Measurements from ENCODE around the gene TMEM60.

The TMEM60 gene

GRCh38 chr7:77833136-77833535 is 34.9 kb upstream of the TMEM60 start:
- Histone ChIP-seq H3K27me3 (ENCODE audit: low read depth, low read length) (no peaks in the 10 kb centered on the region), H3K9ac (ENCODE audit: low read length) (no peak overlapping the region), H2AFZ (ENCODE audit: low read depth, low read length) (no peak overlapping the region), H3K27ac (ENCODE audit: low read length) (no peak overlapping the region), H3K36me3 (replicated peaks; ENCODE audit: low read depth, low read length) (no peaks in the 10 kb centered on the region), H3K9me3 (ENCODE audit: insufficient read depth, low read length) (no peaks in the 10 kb centered on the region), H3K4me2 (ENCODE audit: low read length) (no peak overlapping the region), H3K4me1 (ENCODE audit: low read length) (peaks cover 2% of the 10 kb centered on the region), H3K79me2 (ENCODE audit: low read length) (peaks cover 8% of the 10 kb centered on the region; the same call in 1 of the 2 replicates), H3K4me3 (ENCODE audit: low read length) (no peak overlapping the region), H4K20me1 (ENCODE audit: insufficient read depth, low read length) (no peaks in the 10 kb centered on the region)
- no peak for TF ChIP-seq CTCF (IDR thresholded peaks at IDR 0.05; ENCODE audit: low read depth, low read length)
- TF ChIP-seq EZH2phosphoT487 (IDR thresholded peaks at IDR 0.05; ENCODE audit: low read depth), result no peak

GRCh38 chr7:77831953-77832352 is 33.7 kb upstream of the TMEM60 start:
- Histone ChIP-seq H4K20me1 (ENCODE audit: insufficient read depth, low read length) (no peaks in the 10 kb centered on the region), H3K4me3 (ENCODE audit: low read length) (no peak overlapping the region), H3K36me3 (replicated peaks; ENCODE audit: low read depth, low read length) (no peaks in the 10 kb centered on the region), H3K9me3 (ENCODE audit: insufficient read depth, low read length) (no peaks in the 10 kb centered on the region), H3K4me1 (ENCODE audit: low read length) (peaks cover 13% of the 10 kb centered on the region), H3K4me2 (ENCODE audit: low read length) (no peak overlapping the region), H2AFZ (ENCODE audit: low read depth, low read length) (no peak overlapping the region), H3K27ac (ENCODE audit: low read length) (no peak overlapping the region), H3K9ac (ENCODE audit: low read length) (no peak overlapping the region), H3K79me2 (ENCODE audit: low read length) (peaks cover 14% of the 10 kb centered on the region; the same call in 1 of the 2 replicates), H3K27me3 (ENCODE audit: low read depth, low read length) (no peaks in the 10 kb centered on the region)
- no peak for TF ChIP-seq CTCF (IDR thresholded peaks at IDR 0.05; ENCODE audit: low read depth, low read length)

- H3K79me2 ChIP-seq (ENCODE audit: low read length), result peaks cover 16% of the 10 kb centered on the region
- peaks cover 18% of the 10 kb centered on the region for H3K4me1 ChIP-seq (ENCODE audit: low read length)
- H3K4me2 ChIP-seq (ENCODE audit: low read length), result no peak overlapping the region
Measured at GRCh38 chr7:77831481-77831880, 33.2 kb upstream of the TMEM60 start.

GRCh38 chr7:77830649-77831355 is 32.6 kb upstream of the TMEM60 start:
- Histone ChIP-seq H3K79me2 (ENCODE audit: low read length) (peaks cover 19% of the 10 kb centered on the region), H4K20me1 (ENCODE audit: insufficient read depth, low read length) (no peaks in the 10 kb centered on the region), H3K27ac (ENCODE audit: low read length) (no peak overlapping the region), H3K4me2 (ENCODE audit: low read length) (no peak overlapping the region), H3K27me3 (ENCODE audit: low read depth, low read length) (no peaks in the 10 kb centered on the region), H3K36me3 (replicated peaks; ENCODE audit: low read depth, low read length) (peaks cover 6% of the 10 kb centered on the region), H2AFZ (ENCODE audit: low read depth, low read length) (no peak overlapping the region), H3K4me1 (ENCODE audit: low read length) (peaks cover 18% of the 10 kb centered on the region), H3K4me3 (ENCODE audit: low read length) (no peak overlapping the region), H3K9me3 (ENCODE audit: insufficient read depth, low read length) (0 out of 2 replicates have a peak, but pooled peaks cover 4% of the 10 kb centered on the region), H3K9ac (ENCODE audit: low read length) (no peak overlapping the region)
- TF ChIP-seq CTCF (IDR thresholded peaks at IDR 0.05; ENCODE audit: low read depth, low read length) (no peak), EZH2phosphoT487 (IDR thresholded peaks at IDR 0.05; ENCODE audit: low read depth) (no peak)

More at GRCh38 chr7:77831481-77831880, 33.2 kb upstream of the TMEM60 start:
- H3K9ac ChIP-seq (ENCODE audit: low read length), result no peak overlapping the region
- H3K9me3 ChIP-seq (ENCODE audit: insufficient read depth, low read length), result no peaks in the 10 kb centered on the region
- no peak overlapping the region for H3K4me3 ChIP-seq (ENCODE audit: low read length)
- H3K36me3 ChIP-seq (replicated peaks; ENCODE audit: low read depth, low read length), result peaks cover under 1% of the 10 kb centered on the region
- no peak overlapping the region for H2AFZ ChIP-seq (ENCODE audit: low read depth, low read length)
- no peak overlapping the region for H3K27ac ChIP-seq (ENCODE audit: low read length)
- TF ChIP-seq EZH2phosphoT487 (IDR thresholded peaks at IDR 0.05; ENCODE audit: low read depth), result no peak
- TF ChIP-seq CTCF (IDR thresholded peaks at IDR 0.05; ENCODE audit: low read depth, low read length), result no peak
- H3K27me3 ChIP-seq (ENCODE audit: low read depth, low read length), result no peaks in the 10 kb centered on the region
- H4K20me1 ChIP-seq (ENCODE audit: insufficient read depth, low read length), result no peaks in the 10 kb centered on the region

Measured in OCI-LY3 (cell line).